ENCODE measurements around the gene C22orf23. TPM values are rescaled to one million over a fixed set of nuclear protein-coding genes. Genes with fewer than 3 reads are reported as not detected.

Gene C22orf23
- total RNA-seq, 1 donor from 2014 or later = 0.70 TPM

DNA sequence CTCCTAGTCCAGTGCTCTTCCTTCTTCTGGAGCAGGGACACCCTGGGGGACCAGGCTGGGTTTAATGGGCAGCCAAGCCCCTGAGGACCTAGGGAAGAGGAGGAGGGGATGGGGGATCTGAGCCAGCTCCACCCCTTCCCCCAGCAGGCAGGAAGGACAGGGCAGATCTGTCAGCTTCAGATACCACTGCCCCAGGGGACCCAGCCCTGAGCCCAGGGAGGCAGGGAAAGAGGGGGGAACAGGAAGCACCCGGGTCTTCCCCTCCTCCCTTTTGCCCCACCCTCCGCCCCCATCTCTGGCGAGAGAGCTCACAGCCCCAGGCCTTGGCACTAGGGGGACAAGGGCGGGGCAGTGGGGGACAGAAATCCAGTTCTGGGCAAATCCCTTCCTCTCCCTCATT is 42.7 kb upstream of the C22orf23 start:
- TF ChIP-seq, protein P1, sequence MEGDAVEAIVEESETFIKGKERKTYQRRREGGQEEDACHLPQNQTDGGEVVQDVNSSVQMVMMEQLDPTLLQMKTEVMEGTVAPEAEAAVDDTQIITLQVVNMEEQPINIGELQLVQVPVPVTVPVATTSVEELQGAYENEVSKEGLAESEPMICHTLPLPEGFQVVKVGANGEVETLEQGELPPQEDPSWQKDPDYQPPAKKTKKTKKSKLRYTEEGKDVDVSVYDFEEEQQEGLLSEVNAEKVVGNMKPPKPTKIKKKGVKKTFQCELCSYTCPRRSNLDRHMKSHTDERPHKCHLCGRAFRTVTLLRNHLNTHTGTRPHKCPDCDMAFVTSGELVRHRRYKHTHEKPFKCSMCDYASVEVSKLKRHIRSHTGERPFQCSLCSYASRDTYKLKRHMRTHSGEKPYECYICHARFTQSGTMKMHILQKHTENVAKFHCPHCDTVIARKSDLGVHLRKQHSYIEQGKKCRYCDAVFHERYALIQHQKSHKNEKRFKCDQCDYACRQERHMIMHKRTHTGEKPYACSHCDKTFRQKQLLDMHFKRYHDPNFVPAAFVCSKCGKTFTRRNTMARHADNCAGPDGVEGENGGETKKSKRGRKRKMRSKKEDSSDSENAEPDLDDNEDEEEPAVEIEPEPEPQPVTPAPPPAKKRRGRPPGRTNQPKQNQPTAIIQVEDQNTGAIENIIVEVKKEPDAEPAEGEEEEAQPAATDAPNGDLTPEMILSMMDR (conservative IDR thresholded peaks at IDR 0.05) = no peak
- Mint-ChIP-seq H3K4me3 (no peak overlapping the region), H3K27ac (no peak overlapping the region), H3K36me3 (no peaks in the 10 kb centered on the region), H3K27me3 (no peaks in the 10 kb centered on the region), H3K9me3 (no peaks in the 10 kb centered on the region), H3K4me1 (ENCODE audit: unreplicated experiment) (peaks cover 12% of the 10 kb centered on the region)
- DNase-seq (ENCODE audit: extremely low spot score, unreplicated experiment) = no peak

DNA sequence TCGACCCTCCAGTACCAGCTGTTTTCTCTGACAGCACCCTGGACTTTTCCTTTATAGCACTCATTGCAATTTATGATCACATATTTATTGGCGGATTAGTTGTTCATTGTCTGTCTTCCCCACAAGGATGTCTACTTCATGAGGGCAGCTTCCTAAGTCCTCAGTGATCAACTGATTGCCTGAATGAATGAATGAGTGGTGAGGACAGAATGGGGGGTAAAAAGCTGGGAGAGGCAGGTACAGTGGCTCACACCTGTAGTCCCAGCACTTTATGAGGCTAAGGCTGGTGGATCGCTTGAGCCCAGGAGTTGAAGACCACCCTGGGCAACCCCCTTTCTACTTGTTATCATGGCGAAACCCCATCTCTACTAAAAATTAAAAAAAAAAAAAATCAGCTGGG is 42.1 kb upstream of the C22orf23 start:
- H3K4me1 Mint-ChIP-seq (ENCODE audit: unreplicated experiment) = peaks cover 12% of the 10 kb centered on the region
- no peaks in the 10 kb centered on the region for H3K36me3 Mint-ChIP-seq
- no peak overlapping the region for H3K4me3 Mint-ChIP-seq
- TF ChIP-seq, protein P1 (conservative IDR thresholded peaks at IDR 0.05) = no peak
- no peak for DNase-seq (ENCODE audit: extremely low spot score, unreplicated experiment)
- no peak overlapping the region for H3K27ac Mint-ChIP-seq
- H3K27me3 Mint-ChIP-seq = no peaks in the 10 kb centered on the region
- no peaks in the 10 kb centered on the region for H3K9me3 Mint-ChIP-seq

DNA sequence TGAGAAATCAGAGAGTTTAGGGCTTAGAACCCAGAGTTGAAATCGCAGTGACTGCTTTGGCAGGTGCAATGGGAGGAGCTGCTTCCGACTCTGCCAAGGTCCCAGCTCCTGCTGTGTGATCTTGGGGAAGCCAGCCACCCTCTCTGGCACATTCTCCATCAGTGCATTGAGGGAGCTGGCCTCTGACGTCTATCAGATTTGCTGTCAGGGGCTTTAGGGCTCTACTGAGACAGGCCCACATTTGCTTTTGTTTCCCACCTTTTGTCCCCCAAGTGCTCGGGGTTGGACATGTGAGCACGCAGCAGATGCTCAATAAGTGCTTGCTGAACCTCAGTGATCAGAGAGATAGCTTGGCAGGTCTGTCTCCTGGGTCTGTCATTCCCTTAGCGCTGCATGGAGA is 41.6 kb upstream of the C22orf23 start:
- H3K4me3 Mint-ChIP-seq = no peak overlapping the region
- no peak overlapping the region for H3K27ac Mint-ChIP-seq
- H3K9me3 Mint-ChIP-seq = no peaks in the 10 kb centered on the region
- TF ChIP-seq, protein P1 (conservative IDR thresholded peaks at IDR 0.05) = no peak
- no peaks in the 10 kb centered on the region for H3K36me3 Mint-ChIP-seq
- no peak for DNase-seq (ENCODE audit: extremely low spot score, unreplicated experiment)
- peaks cover 12% of the 10 kb centered on the region for H3K4me1 Mint-ChIP-seq (ENCODE audit: unreplicated experiment)
- H3K27me3 Mint-ChIP-seq = no peaks in the 10 kb centered on the region

DNA sequence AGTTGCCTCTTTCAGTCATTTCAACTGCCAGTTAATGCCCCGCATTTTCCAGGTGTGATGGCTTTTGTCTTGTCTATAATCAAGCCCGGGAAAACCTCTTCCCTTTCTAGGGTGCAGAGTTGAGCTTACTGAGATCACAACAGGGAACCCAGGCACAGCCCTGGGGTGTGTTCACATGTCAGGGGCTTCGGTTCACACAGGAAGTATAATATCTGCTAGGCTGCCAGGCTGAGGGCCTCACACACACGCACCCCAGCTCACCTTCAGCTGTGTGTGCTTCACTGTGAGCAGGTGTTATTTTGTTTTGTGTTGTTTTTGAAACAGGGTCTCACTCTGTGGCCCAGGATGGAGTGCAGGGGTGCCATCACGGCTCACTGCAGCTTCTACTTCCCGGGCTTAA is 40.6 kb upstream of the C22orf23 start:
- Mint-ChIP-seq H3K27me3 (no peaks in the 10 kb centered on the region), H3K27ac (no peak overlapping the region), H3K36me3 (no peaks in the 10 kb centered on the region), H3K4me3 (no peak overlapping the region), H3K9me3 (no peaks in the 10 kb centered on the region), H3K4me1 (ENCODE audit: unreplicated experiment) (peaks cover 12% of the 10 kb centered on the region)
- TF ChIP-seq, protein P1 (conservative IDR thresholded peaks at IDR 0.05) = no peak
- DNase-seq (ENCODE audit: extremely low spot score, unreplicated experiment) = no peak

DNA sequence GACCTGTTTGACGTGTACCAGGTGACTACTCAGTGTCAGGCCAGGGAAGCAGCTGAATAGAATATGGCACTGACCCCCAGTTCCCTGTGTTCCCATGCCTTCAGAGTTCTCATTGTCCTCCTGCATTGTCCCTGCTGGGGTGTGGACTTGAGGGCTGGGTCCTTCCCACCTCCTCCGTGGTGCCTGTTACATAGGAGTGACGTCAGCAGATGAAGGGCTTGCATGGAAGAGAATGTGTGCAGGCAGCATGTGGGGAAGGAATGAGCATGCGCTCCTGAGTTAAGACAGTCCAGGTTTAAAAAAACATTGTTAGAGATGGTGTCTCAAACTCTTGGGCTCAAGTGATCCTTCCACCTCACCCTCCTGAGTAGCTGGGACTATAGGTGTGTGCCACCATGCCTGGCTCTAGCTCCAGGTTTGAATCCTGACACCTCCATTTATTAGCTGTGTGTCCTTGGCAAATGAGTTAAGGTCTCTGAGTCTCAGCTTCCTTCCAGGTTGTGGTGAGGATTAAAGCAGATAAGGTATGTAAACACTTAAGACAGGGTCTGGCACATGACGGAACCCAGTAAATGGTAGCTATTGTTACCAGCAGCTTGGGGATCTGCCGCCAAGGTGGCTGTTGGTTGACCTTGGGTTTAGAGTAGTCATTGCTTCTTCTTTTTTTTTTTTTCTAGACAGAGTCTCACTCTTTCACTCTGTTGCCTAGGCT is 38.5 kb upstream of the C22orf23 start:
- no peaks in the 10 kb centered on the region for H3K36me3 Mint-ChIP-seq
- DNase-seq (ENCODE audit: extremely low spot score, unreplicated experiment) = no peak
- no peak overlapping the region for H3K4me3 Mint-ChIP-seq

More for the DNA sequence above, 38.5 kb upstream of the C22orf23 start:
- Mint-ChIP-seq H3K27ac (no peak overlapping the region), H3K9me3 (no peaks in the 10 kb centered on the region), H3K4me1 (ENCODE audit: unreplicated experiment) (peaks cover 2% of the 10 kb centered on the region), H3K27me3 (no peaks in the 10 kb centered on the region)
- TF ChIP-seq, protein P1 (conservative IDR thresholded peaks at IDR 0.05) = no peak
